Vagina (tissue), 2 donors: ENCODE measurements around the gene BICD2. TPM values are rescaled to one million over a fixed set of nuclear protein-coding genes. Genes with fewer than 3 reads are reported as not detected.

Experiments used
- DNase-seq, 2 donors: peaks; one replicate each; pipeline ENCODE4 v3.0.0-alpha.2; 2017; ENCODE audit errors: extremely low spot score in 2 of 2
- H3K27ac ChIP-seq: fragments of 200-600 bp; sonication (generic); one replicate; pipeline ENCODE4 v1.5.1; 2019
- H3K27me3 ChIP-seq: fragments of 200-600 bp; sonication (generic); one replicate; pipeline ENCODE4 v1.5.1; 2019
- H3K36me3 ChIP-seq, 2 donors: fragments of 200-600 bp; sonication (generic); one replicate each; pipeline ENCODE4 v1.5.1; 2017 to 2019
- H3K4me1 ChIP-seq: fragments of 200-600 bp; sonication (generic); one replicate; pipeline ENCODE4 v1.5.1; 2019
- H3K4me3 ChIP-seq, 2 donors: fragments of 200-600 bp; sonication (generic); 1 replicate in 1 of 2; 2 replicates in 1 of 2; pipeline ENCODE4 v1.5.1; 2016 to 2019
- H3K9me3 ChIP-seq: fragments of 200-600 bp; sonication (generic); one replicate; pipeline ENCODE4 v1.5.1; 2019
- CTCF ChIP-seq, 3 experiments: fragments of 450-650 bp in 2 of 3; fragments of 200-600 bp in 1 of 3; sonication (generic) in 1 of 3; IDR thresholded peaks; one replicate each; pipeline ENCODE4 v1.5.1; 2017 to 2019; ENCODE audit warnings: antibody characterized with exemption in 3 of 3, mild to moderate bottlenecking in 2 of 3, moderate library complexity in 2 of 3
- POLR2A ChIP-seq, 2 donors: fragments of 450-650 bp; IDR thresholded peaks; one replicate each; pipeline ENCODE4 v1.6.1; 2017; ENCODE audit warnings: antibody characterized with exemption in 2 of 2, mild to moderate bottlenecking in 2 of 2, moderate library complexity in 2 of 2
- POLR2AphosphoS5 ChIP-seq, 2 donors: sonication (generic); formaldehyde crosslinking; IDR thresholded peaks; one replicate each; pipeline ENCODE4 v1.9.0; 2017; ENCODE audit warnings: antibody characterized with exemption in 2 of 2, mild to moderate bottlenecking in 2 of 2, low read depth in 1 of 2; ENCODE audit not compliant: insufficient read depth in 1 of 2
- intact Hi-C: fragments of 100-400 bp; cut with DNase I; formaldehyde crosslinking; loops from one replicate; pipeline ENCODE4 v1.15.1; 2023
- total RNA-seq: library from RNA; depleted of rRNA; stranded (reverse); fragments of >200 nt; gene quantifications from one replicate; pipeline ENCODE4 v1.2.3, GENCODE V29; 2016

The BICD2 gene
- total RNA-seq, 1 donor from 2014 or later, result 82.7 TPM

- DNase-seq, result no peak
- no peaks in the 10 kb centered on the region for H3K27me3 ChIP-seq
- TF ChIP-seq POLR2AphosphoS5 (IDR thresholded peaks at IDR 0.05; ENCODE audit: insufficient read depth in 1 of 2, low read depth in 1 of 2) (no peak), CTCF (IDR thresholded peaks at IDR 0.05) (no peak), POLR2A (IDR thresholded peaks at IDR 0.05) (no peak)
- no peaks in the 10 kb centered on the region for H3K36me3 ChIP-seq
- H3K9me3 ChIP-seq, result no peaks in the 10 kb centered on the region
- no peak overlapping the region for H3K4me3 ChIP-seq
- peak overlapping the region; percentile 45 for H3K27ac ChIP-seq
- H3K4me1 ChIP-seq, result peaks cover 78% of the 10 kb centered on the region
- intact Hi-C loops, result no loop called here
Measured at GRCh38 chr9:92739346-92739970, 25.2 kb downstream of the BICD2 start.

GRCh38 chr9:92738661-92739081 lies 26.0 kb downstream of the BICD2 start:
- Histone ChIP-seq H3K9me3 (no peaks in the 10 kb centered on the region), H3K4me3 (no peak overlapping the region), H3K27me3 (no peaks in the 10 kb centered on the region), H3K4me1 (peaks cover 78% of the 10 kb centered on the region), H3K36me3 (no peaks in the 10 kb centered on the region), H3K27ac (no peak overlapping the region)
- no peak for DNase-seq
- intact Hi-C loops, result no loop called here
- TF ChIP-seq CTCF (IDR thresholded peaks at IDR 0.05), result no peak

DNA sequence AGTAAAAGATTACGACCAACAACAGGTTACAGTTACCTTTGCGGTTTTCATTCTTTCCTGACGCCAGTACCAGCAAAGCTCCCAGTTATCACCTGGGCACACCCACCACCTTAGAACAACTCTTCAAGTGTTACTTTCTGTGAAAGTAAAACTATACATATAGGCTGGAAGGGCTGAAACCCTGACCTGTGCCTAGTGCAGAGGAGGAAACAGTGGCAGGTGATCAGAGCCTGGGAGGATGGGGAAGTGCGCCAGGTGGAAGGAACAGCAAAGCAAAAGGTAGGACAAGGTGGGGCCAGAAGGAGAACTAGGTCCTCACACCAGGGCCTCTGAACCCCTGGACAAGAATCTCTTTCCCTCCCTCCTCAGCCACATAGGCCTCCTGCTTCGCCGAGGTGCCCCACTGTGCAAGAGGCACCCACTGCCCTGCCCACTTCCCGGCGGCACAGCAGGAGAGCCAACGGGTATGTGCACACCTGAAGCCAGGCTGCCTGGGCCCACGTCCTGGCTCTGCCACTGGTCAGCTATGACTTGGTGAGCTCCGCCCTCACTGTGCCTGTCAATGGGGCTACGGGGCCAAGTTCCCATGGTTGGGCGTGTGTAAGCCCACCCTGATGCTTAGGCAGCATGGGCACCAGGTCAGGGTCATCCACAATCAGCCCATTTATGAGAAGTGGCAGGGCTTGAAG lies 26.9 kb downstream of the BICD2 start:
- no peak overlapping the region for H3K27ac ChIP-seq
- intact Hi-C loops, result no loop called here
- peaks cover 75% of the 10 kb centered on the region for H3K4me1 ChIP-seq
- H3K36me3 ChIP-seq, result no peaks in the 10 kb centered on the region
- no peak overlapping the region for H3K4me3 ChIP-seq
- no peak for DNase-seq
- H3K9me3 ChIP-seq, result no peaks in the 10 kb centered on the region
- TF ChIP-seq POLR2AphosphoS5 (IDR thresholded peaks at IDR 0.05; ENCODE audit: insufficient read depth in 1 of 2, low read depth in 1 of 2) (no peak), CTCF (IDR thresholded peaks at IDR 0.05) (no peak), POLR2A (IDR thresholded peaks at IDR 0.05) (no peak)
- no peaks in the 10 kb centered on the region for H3K27me3 ChIP-seq

DNA sequence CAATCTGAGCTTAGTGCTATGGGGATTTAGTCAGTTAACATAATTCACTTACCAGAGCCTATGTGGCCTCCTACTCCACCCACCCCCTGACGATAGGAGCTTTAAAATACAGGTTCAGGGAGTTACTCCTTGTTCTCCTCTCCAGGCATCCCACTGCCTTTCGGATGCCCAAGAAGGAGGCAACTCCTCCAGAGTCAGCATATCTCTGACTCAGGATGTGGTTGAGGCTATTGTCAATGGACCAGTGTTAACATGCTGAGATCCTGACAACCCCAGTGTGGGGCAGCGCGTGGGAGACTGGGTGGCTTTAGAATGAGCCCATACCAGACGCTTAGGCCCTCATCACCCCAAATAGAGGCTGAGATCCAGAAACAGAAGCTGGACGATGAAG lies 27.4 kb downstream of the BICD2 start:
- no peak for DNase-seq
- no peak for TF ChIP-seq POLR2AphosphoS5 (IDR thresholded peaks at IDR 0.05; ENCODE audit: insufficient read depth in 1 of 2, low read depth in 1 of 2)
- TF ChIP-seq CTCF (IDR thresholded peaks at IDR 0.05), result no peak
- TF ChIP-seq POLR2A (IDR thresholded peaks at IDR 0.05), result no peak
- H3K4me1 ChIP-seq, result peaks cover 69% of the 10 kb centered on the region
- H3K36me3 ChIP-seq, result no peaks in the 10 kb centered on the region
- no peaks in the 10 kb centered on the region for H3K27me3 ChIP-seq
- no peaks in the 10 kb centered on the region for H3K9me3 ChIP-seq
- H3K4me3 ChIP-seq, result no peak overlapping the region
- no peak overlapping the region for H3K27ac ChIP-seq
- intact Hi-C loops, result no loop called here

GRCh38 chr9:92736563-92737215 lies 27.9 kb downstream of the BICD2 start:
- TF ChIP-seq CTCF (IDR thresholded peaks at IDR 0.05) (no peak), POLR2AphosphoS5 (IDR thresholded peaks at IDR 0.05; ENCODE audit: insufficient read depth in 1 of 2, low read depth in 1 of 2) (no peak), POLR2A (IDR thresholded peaks at IDR 0.05) (no peak)
- Histone ChIP-seq H3K9me3 (no peaks in the 10 kb centered on the region), H3K4me1 (peaks cover 67% of the 10 kb centered on the region), H3K36me3 (no peaks in the 10 kb centered on the region), H3K27me3 (no peaks in the 10 kb centered on the region), H3K27ac (peak overlapping the region; percentile 37), H3K4me3 (no peak overlapping the region)
- no peak for DNase-seq
- intact Hi-C loops, result no loop called here
